Measurements from ENCODE around the gene POC1A. TPM values are rescaled to one million over a fixed set of nuclear protein-coding genes. Genes with fewer than 3 reads are reported as not detected.

Gene POC1A
- total RNA-seq, 1 donor from 2014 or later: 3.7 TPM

- Histone ChIP-seq H3K4me2 (ENCODE audit: low read length) (no peak overlapping the region), H3K9ac (ENCODE audit: low read length) (no peak overlapping the region), H3K4me1 (ENCODE audit: insufficient read depth, low read length) (peaks cover 16% of the 10 kb centered on the region), H3K36me3 (ENCODE audit: insufficient read depth, low read length) (peaks cover 3% of the 10 kb centered on the region), H2AFZ (ENCODE audit: low read depth, low read length) (no peak overlapping the region), H3K79me2 (ENCODE audit: insufficient read depth, low read length) (no peaks in the 10 kb centered on the region), H3K9me3 (ENCODE audit: insufficient read depth, low read depth, low read length) (no peaks in the 10 kb centered on the region), H3K27me3 (ENCODE audit: insufficient read depth, low read length) (no peaks in the 10 kb centered on the region), H3K4me3 (ENCODE audit: insufficient read depth, low read depth, low read length) (no peak overlapping the region), H4K20me1 (ENCODE audit: insufficient read depth, low read length) (peaks cover 4% of the 10 kb centered on the region), H3K27ac (ENCODE audit: low read depth, low read length) (no peak overlapping the region)
- DNase-seq (ENCODE audit: low read depth) (no peak), FAIRE-seq (no peak)
- no peaks in the 10 kb centered on the region for H3K9me3 Mint-ChIP-seq (ENCODE audit: unreplicated experiment)
- no peak for TF ChIP-seq CTCF (IDR thresholded peaks at IDR 0.05; ENCODE audit: insufficient read depth, low read depth, low read length)
- TF ChIP-seq EZH2 (IDR thresholded peaks at IDR 0.05; ENCODE audit: insufficient read depth, low read length): no peak
- no peak overlapping the region for H3K27ac Mint-ChIP-seq (ENCODE audit: unreplicated experiment)
- no peaks in the 10 kb centered on the region for H3K27me3 Mint-ChIP-seq (ENCODE audit: low read depth, unreplicated experiment)
- peaks cover 12% of the 10 kb centered on the region for H3K4me1 Mint-ChIP-seq (ENCODE audit: low read depth, unreplicated experiment)
- H3K4me3 Mint-ChIP-seq (ENCODE audit: unreplicated experiment): no peak overlapping the region
- peaks cover 6% of the 10 kb centered on the region for H3K36me3 Mint-ChIP-seq (ENCODE audit: low read depth, unreplicated experiment)
Measured at GRCh38 chr3:52126036-52126435, 28.2 kb downstream of the POC1A start.

- Histone ChIP-seq H3K4me2 (ENCODE audit: low read length) (no peak overlapping the region), H3K27me3 (ENCODE audit: insufficient read depth, low read length) (no peaks in the 10 kb centered on the region), H3K79me2 (ENCODE audit: insufficient read depth, low read length) (no peaks in the 10 kb centered on the region), H3K9me3 (ENCODE audit: insufficient read depth, low read depth, low read length) (no peaks in the 10 kb centered on the region), H3K4me1 (ENCODE audit: insufficient read depth, low read length) (peaks cover 18% of the 10 kb centered on the region), H3K36me3 (ENCODE audit: insufficient read depth, low read length) (peaks cover 3% of the 10 kb centered on the region), H3K9ac (ENCODE audit: low read length) (no peak overlapping the region), H2AFZ (ENCODE audit: low read depth, low read length) (no peak overlapping the region), H3K4me3 (ENCODE audit: insufficient read depth, low read depth, low read length) (no peak overlapping the region), H4K20me1 (ENCODE audit: insufficient read depth, low read length) (peaks cover 4% of the 10 kb centered on the region), H3K27ac (ENCODE audit: low read depth, low read length) (no peak overlapping the region)
- Mint-ChIP-seq H3K4me3 (ENCODE audit: unreplicated experiment) (no peak overlapping the region), H3K27ac (ENCODE audit: unreplicated experiment) (no peak overlapping the region), H3K36me3 (ENCODE audit: low read depth, unreplicated experiment) (peaks cover 6% of the 10 kb centered on the region), H3K4me1 (ENCODE audit: low read depth, unreplicated experiment) (peaks cover 12% of the 10 kb centered on the region), H3K9me3 (ENCODE audit: unreplicated experiment) (no peaks in the 10 kb centered on the region), H3K27me3 (ENCODE audit: low read depth, unreplicated experiment) (no peaks in the 10 kb centered on the region)
- TF ChIP-seq EZH2 (IDR thresholded peaks at IDR 0.05; ENCODE audit: insufficient read depth, low read length): no peak
- no peak for TF ChIP-seq CTCF (IDR thresholded peaks at IDR 0.05; ENCODE audit: insufficient read depth, low read depth, low read length)
- no peak for DNase-seq (ENCODE audit: low read depth)
- no peak for FAIRE-seq
Measured at GRCh38 chr3:52124766-52125165, 29.5 kb downstream of the POC1A start.

- H3K4me1 Mint-ChIP-seq (ENCODE audit: low read depth, unreplicated experiment): peaks cover 12% of the 10 kb centered on the region
Measured at GRCh38 chr3:52124126-52124525, 30.1 kb downstream of the POC1A start.

More at GRCh38 chr3:52124126-52124525, 30.1 kb downstream of the POC1A start:
- no peak overlapping the region for H3K4me3 Mint-ChIP-seq (ENCODE audit: unreplicated experiment)
- no peak overlapping the region for H3K4me2 ChIP-seq (ENCODE audit: low read length)
- H3K27me3 Mint-ChIP-seq (ENCODE audit: low read depth, unreplicated experiment): no peaks in the 10 kb centered on the region
- no peak overlapping the region for H3K4me3 ChIP-seq (ENCODE audit: insufficient read depth, low read depth, low read length)
- no peak overlapping the region for H3K27ac ChIP-seq (ENCODE audit: low read depth, low read length)
- TF ChIP-seq CTCF (IDR thresholded peaks at IDR 0.05; ENCODE audit: insufficient read depth, low read depth, low read length): no peak
- peaks cover 4% of the 10 kb centered on the region for H4K20me1 ChIP-seq (ENCODE audit: insufficient read depth, low read length)
- H3K36me3 Mint-ChIP-seq (ENCODE audit: low read depth, unreplicated experiment): peaks cover 9% of the 10 kb centered on the region
- no peak overlapping the region for H2AFZ ChIP-seq (ENCODE audit: low read depth, low read length)
- no peak for FAIRE-seq
- H3K27me3 ChIP-seq (ENCODE audit: insufficient read depth, low read length): no peaks in the 10 kb centered on the region
- peaks cover 3% of the 10 kb centered on the region for H3K36me3 ChIP-seq (ENCODE audit: insufficient read depth, low read length)
- peaks cover 18% of the 10 kb centered on the region for H3K4me1 ChIP-seq (ENCODE audit: insufficient read depth, low read length)
- H3K27ac Mint-ChIP-seq (ENCODE audit: unreplicated experiment): no peak overlapping the region
- no peaks in the 10 kb centered on the region for H3K9me3 ChIP-seq (ENCODE audit: insufficient read depth, low read depth, low read length)
- H3K9me3 Mint-ChIP-seq (ENCODE audit: unreplicated experiment): no peaks in the 10 kb centered on the region
- no peaks in the 10 kb centered on the region for H3K79me2 ChIP-seq (ENCODE audit: insufficient read depth, low read length)
- no peak overlapping the region for H3K9ac ChIP-seq (ENCODE audit: low read length)
- DNase-seq (ENCODE audit: low read depth): no peak
